GM12878 (cell line): Measurements from ENCODE around the gene RAPSN. TPM values are rescaled to one million over a fixed set of nuclear protein-coding genes. Genes with fewer than 3 reads are reported as not detected.

Experiments
- ATAC-seq: fragments of 200-7000 bp; cut with Tn5 transposase; 3 replicates; pipeline ENCODE4 v1.9.1; 2020; ENCODE audit warnings: mild to moderate bottlenecking, moderate library complexity
- BruUV-seq: library from RNA; stranded (reverse); fragments of 400-500 nt; replicated peaks from 2 replicates; lab custom pipeline; 2021; lab: Mats Ljungman, UMichigan
- CTCF ChIA-PET: fragments of 300-600 bp; sonication (Branson Sonifier 250); formaldehyde crosslinking; extraction: SDS; loops from one replicate; lab custom pipeline; 2021; ENCODE audit warnings: inconsistent platforms; lab: Yijun Ruan, JAX
- POLR2A ChIA-PET: fragments of 350-600 bp; formaldehyde crosslinking; extraction: SDS; loops from one replicate; lab custom pipeline; 2021; ENCODE audit warnings: inconsistent platforms; lab: Charles Lee
- RAD21 ChIA-PET: fragments of 300-600 bp; sonication (Branson Sonifier 250); formaldehyde crosslinking; loops from one replicate; lab custom pipeline; 2023; ENCODE audit warnings: antibody characterized with exemption; ENCODE audit not compliant: unreplicated experiment; lab: Charles Lee
- SMC1A ChIA-PET: fragments of 300-600 bp; sonication (Branson Sonifier 250); formaldehyde crosslinking; loops from one replicate; lab custom pipeline; 2023; ENCODE audit not compliant: unreplicated experiment, uncharacterized antibody; lab: Charles Lee
- DNase-seq: peaks from one replicate; pipeline ENCODE4 v3.0.0-alpha.2; 2011; ENCODE audit warnings: low read depth, low spot score
- FAIRE-seq: peaks from 3 replicates; lab custom pipeline; 2011; peaks lifted over from hg19 to GRCh38; lab: Jason Lieb, UNC
- H2AFZ ChIP-seq: 2 replicates; pipeline ENCODE4 v1.6.0; 2011; ENCODE audit warnings: low read depth, low read length, control low read depth; ENCODE audit not compliant: control insufficient read depth
- H3K27ac ChIP-seq: 2 replicates; pipeline ENCODE4 v1.5.1; 2011; ENCODE audit warnings: control low read depth; ENCODE audit not compliant: control insufficient read depth, insufficient read depth
- H3K27me3 ChIP-seq, 2 experiments: replicated peaks in 1 of 2; 2 replicates each; pipeline versions ENCODE4 v1.6.0 to v1.6.1; 2011; ENCODE audit warnings: low read length in 1 of 2; ENCODE audit not compliant: control insufficient read depth in 2 of 2, insufficient read depth in 2 of 2
- H3K36me3 ChIP-seq, 2 experiments: 2 replicates each; pipeline ENCODE4 v1.5.1; 2011; ENCODE audit warnings: low read length in 1 of 2; ENCODE audit not compliant: control insufficient read depth in 2 of 2, insufficient read depth in 2 of 2
- H3K4me1 ChIP-seq: 2 replicates; pipeline ENCODE4 v1.6.1; 2011; ENCODE audit warnings: mild to moderate bottlenecking, low read length, moderate library complexity, mixed read lengths; ENCODE audit not compliant: control insufficient read depth, insufficient read depth
- H3K4me2 ChIP-seq: 2 replicates; pipeline ENCODE4 v1.6.0; 2011; ENCODE audit warnings: control low read depth; ENCODE audit not compliant: control insufficient read depth, insufficient read depth
- H3K4me3 ChIP-seq: fragments of 200-600 bp; sonication (generic); 2 replicates; pipeline ENCODE4 v1.5.1; 2016
- H3K79me2 ChIP-seq: 2 replicates; pipeline ENCODE4 v1.6.0; 2011; ENCODE audit warnings: low read length; ENCODE audit not compliant: control insufficient read depth, insufficient read depth
- H3K9ac ChIP-seq: 2 replicates; pipeline ENCODE4 v1.8.0; 2011; ENCODE audit warnings: low read length, control low read depth, mixed read lengths; ENCODE audit not compliant: control insufficient read depth, insufficient read depth
- H3K9me3 ChIP-seq: replicated peaks from 3 replicates; pipeline ENCODE4 v1.5.1; 2011; ENCODE audit warnings: mild to moderate bottlenecking, low read length; ENCODE audit not compliant: control insufficient read depth, insufficient read depth
- H4K20me1 ChIP-seq: 2 replicates; pipeline ENCODE4 v1.6.0; 2011; ENCODE audit not compliant: control insufficient read depth, insufficient read depth
- BMI1 ChIP-seq: fragments of 450-650 bp; IDR thresholded peaks from 2 replicates; pipeline ENCODE4 v1.6.1; 2016; ENCODE audit warnings: mild to moderate bottlenecking, moderate library complexity, borderline replicate concordance
- CHD1 ChIP-seq: IDR thresholded peaks from 2 replicates; pipeline ENCODE4 v1.6.1; 2012; ENCODE audit warnings: low read depth, low read length, improper control_type of control experiment
- HSF1 ChIP-seq: fragments of 150-350 bp; IDR thresholded peaks from 2 replicates; pipeline ENCODE4 v1.6.1; 2014; ENCODE audit warnings: mild to moderate bottlenecking, low read depth, low read length
- MAX ChIP-seq: IDR thresholded peaks from 2 replicates; pipeline ENCODE4 v1.6.1; 2012; ENCODE audit warnings: low read depth, low read length, improper control_type of control experiment
- NFIC ChIP-seq: IDR thresholded peaks from 2 replicates; pipeline ENCODE4 v1.6.1; 2012; ENCODE audit warnings: low read depth, mild to moderate bottlenecking, inconsistent platforms, low read length, moderate library complexity
- PKNOX1 ChIP-seq: fragments of 450-650 bp; IDR thresholded peaks from 2 replicates; pipeline ENCODE4 v1.6.1; 2016; ENCODE audit warnings: mild to moderate bottlenecking
- PML ChIP-seq: IDR thresholded peaks from 2 replicates; pipeline ENCODE4 v1.6.1; 2012; ENCODE audit warnings: low read length, inconsistent platforms
- SMC3 ChIP-seq: IDR thresholded peaks from 2 replicates; pipeline ENCODE4 v1.6.1; 2011; ENCODE audit warnings: low read length, improper control_type of control experiment, borderline replicate concordance
- SP1 ChIP-seq: IDR thresholded peaks from one replicate; pipeline ENCODE4 v1.6.1; 2011; ENCODE audit warnings: low read depth, low read length
- SREBF1 ChIP-seq: IDR thresholded peaks from 2 replicates; pipeline ENCODE4 v1.6.1; 2012; ENCODE audit warnings: mild to moderate bottlenecking, low read length
- TBL1XR1 ChIP-seq: IDR thresholded peaks from 2 replicates; pipeline ENCODE4 v1.6.1; 2012; ENCODE audit warnings: low read depth, low read length, improper control_type of control experiment
- ZNF384 ChIP-seq: IDR thresholded peaks from 2 replicates; pipeline ENCODE4 v1.6.1; 2012; ENCODE audit warnings: low read depth, mild to moderate bottlenecking, low read length, improper control_type of control experiment, borderline replicate concordance
- WGBS: methylation state at CpG from one replicate; pipeline ENCODE4 v1.1.6; 2016; ENCODE audit warnings: low lambda C conversion rate; ENCODE audit not compliant: insufficient replicate concordance, insufficient coverage; ENCODE audit errors: missing lambda C conversion rate; 5-methylcytosine and 5-hydroxymethylcytosine counted together
- in situ Hi-C: fragments of 300-500 bp; cut with MboI; formaldehyde crosslinking; loops from 9 replicates; pipeline ENCODE4 v1.14.3; 2018; ENCODE audit warnings: mixed read lengths
- intact Hi-C: fragments of 100-400 bp; cut with micrococcal nuclease; formaldehyde crosslinking; loops from one replicate; pipeline ENCODE4 v1.14.2; 2022; ENCODE audit not compliant: unreplicated experiment
- polyA plus RNA-seq, 11 experiments: library from polyadenylated mRNA; depleted of rRNA in 4 of 11; unstranded in 6 of 11; stranded (reverse) in 5 of 11; fragments of >200 nt; fragmentation: Nextera tagmentation in 4 of 11; fragmentation: Illumina TruSeq in 1 of 11; extraction: Ambion mirVana in 4 of 11; extraction: Trizol in 1 of 11; gene quantifications; 1 replicate in 1 of 11; 2 replicates in 10 of 11; pipeline versions ENCODE4 v1.2.1 to v1.2.3, GENCODE V29; 2011 to 2016; ENCODE audit warnings: inconsistent platforms in 2 of 11, missing spikeins in 2 of 11, low read depth in 1 of 11
- total RNA-seq, 4 experiments: library from RNA; depleted of rRNA in 3 of 4; stranded (reverse); fragments of >200 nt in 3 of 4; fragmentation: Illumina TruSeq in 1 of 4; extraction: Trizol in 1 of 4; gene quantifications; 2 replicates each; pipeline versions ENCODE4 v1.2.1 to v1.2.3, GENCODE V29; 2013 to 2021

The RAPSN gene
- total and polyA plus RNA-seq, 10 of the 15 experiments (the other 5 are each of a cell fraction or from before 2014, with no cell fraction given) = 0.08 to 0.23 (median 0.14) TPM; not detected in 6

GRCh38 chr11:47390422-47390760 lies 58.5 kb downstream of the RAPSN start:
- ATAC-seq (no peak), DNase-seq (no peak), FAIRE-seq (no peak)
- H3K4me3 ChIP-seq = no peak overlapping the region
- H4K20me1 ChIP-seq = no peaks in the 10 kb centered on the region
- CTCF ChIA-PET = interaction anchor here (1.0 to 5.0 kb wide), 8 partner anchors 11 to 21 kb away, joined by 4 to 16 read pairs (median 6); partner anchors contain the start of gene SPI1
- BruUV-seq = no TSS peak
- H3K9ac ChIP-seq = peak overlapping the region; percentile 62; the same call in 1 of the 2 replicates
- no peaks in the 10 kb centered on the region for H3K27me3 ChIP-seq
- intact Hi-C loops (no loop called here), in situ Hi-C loops (no loop called here)
- RAD21 ChIA-PET = interaction anchor here (1.1 to 3.7 kb wide), 5 partner anchors 9 to 19 kb away, joined by 3 to 21 read pairs (median 15); partner anchors contain the start of gene SPI1
- H3K79me2 ChIP-seq = no peaks in the 10 kb centered on the region; the same call in 1 of the 2 replicates
- H3K4me1 ChIP-seq = peaks cover 39% of the 10 kb centered on the region
- SMC1A ChIA-PET = interaction anchor here (0.7 to 5.0 kb wide), 4 partner anchors 10 to 18 kb away, joined by 3 to 36 read pairs (median 8); partner anchors contain the start of gene SPI1
- 88% methylated on average over 6 of the region's 6 CpGs for WGBS
- TF ChIP-seq PML = no peak
- no peak for TF ChIP-seq CHD1
- H3K9me3 ChIP-seq = no peaks in the 10 kb centered on the region
- no peaks in the 10 kb centered on the region; a peak in 1 of 4 replicates for H3K36me3 ChIP-seq
- no peak overlapping the region for H2AFZ ChIP-seq
- peak overlapping the region; percentile 78; the same call in 1 of the 2 replicates for H3K27ac ChIP-seq
- POLR2A ChIA-PET = interaction anchor here (1.3 to 8.5 kb wide), 5 partner anchors 9 to 176 kb away, joined by 4 to 94 read pairs (median 15); partner anchors contain the start of genes SLC39A13 and SPI1
- H3K4me2 ChIP-seq = no peak overlapping the region

- no peak overlapping the region for H3K4me3 ChIP-seq
- no peaks in the 10 kb centered on the region for H3K27me3 ChIP-seq
- no peak overlapping the region for H3K27ac ChIP-seq
- 55% methylated on average over 17 of the region's 17 CpGs for WGBS
- in situ Hi-C loops (no loop called here), intact Hi-C loops (no loop called here)
- no peak for FAIRE-seq
- DNase-seq = no peak
- ChIA-PET CTCF (interaction anchor here (0.6 to 5.0 kb wide), 6 partner anchors 11 to 38 kb away, joined by 3 to 16 read pairs (median 9); partner anchors contain the start of genes MYBPC3 and SPI1), POLR2A (interaction anchor here (1.4 to 8.5 kb wide), 4 partner anchors 10 to 176 kb away, joined by 5 to 94 read pairs (median 28); partner anchors contain the start of gene SPI1), SMC1A (interaction anchor here (1.4 to 5.0 kb wide), 4 partner anchors 10 to 16 kb away, joined by 3 to 36 read pairs (median 8); partner anchors contain the start of gene SPI1), RAD21 (interaction anchor here (1.3 to 3.7 kb wide), 4 partner anchors 10 to 17 kb away, joined by 6 to 21 read pairs (median 16); partner anchors contain the start of gene SPI1)
- ATAC-seq = no peak
- H4K20me1 ChIP-seq = no peaks in the 10 kb centered on the region
- H3K9me3 ChIP-seq = no peaks in the 10 kb centered on the region
- H3K79me2 ChIP-seq = no peaks in the 10 kb centered on the region; the same call in 1 of the 2 replicates
- H3K36me3 ChIP-seq = no peaks in the 10 kb centered on the region; a peak in 1 of 4 replicates
- no peak overlapping the region for H2AFZ ChIP-seq
- H3K4me1 ChIP-seq = peaks cover 33% of the 10 kb centered on the region
- no peak overlapping the region for H3K9ac ChIP-seq
- BruUV-seq = no TSS peak
- no peak overlapping the region for H3K4me2 ChIP-seq
- no peak for TF ChIP-seq HSF1
- TF ChIP-seq PKNOX1 = no peak
- TF ChIP-seq TBL1XR1 = no peak
- TF ChIP-seq MAX = no peak
- TF ChIP-seq SP1 = no peak
- TF ChIP-seq NFIC = no peak
- no peak for TF ChIP-seq BMI1
- TF ChIP-seq ZNF384 = no peak
- no peak for TF ChIP-seq SMC3
- TF ChIP-seq SREBF1 = no peak
Measured at GRCh38 chr11:47389577-47390421, 59.1 kb downstream of the RAPSN start.
